AG04450 (cell line): ENCODE results near the gene STAM. TPM values are rescaled to one million over a fixed set of nuclear protein-coding genes. Genes with fewer than 3 reads are reported as not detected.

Source experiments
- CTCF ChIA-PET: fragments of 300-600, 350-600 bp; formaldehyde crosslinking; extraction: SDS; loops from one replicate; lab custom pipeline; 2022; ENCODE audit warnings: antibody characterized with exemption, inconsistent platforms; lab: Charles Lee
- POLR2A ChIA-PET: fragments of 350-600 bp; formaldehyde crosslinking; extraction: SDS; loops from one replicate; lab custom pipeline; 2021; ENCODE audit warnings: antibody characterized with exemption, inconsistent platforms; lab: Yijun Ruan, JAX
- DNase-seq: peaks from one replicate; pipeline ENCODE4 v3.0.0-alpha.2; 2011; ENCODE audit warnings: low read depth, low spot score
- H3K27ac ChIP-seq: one replicate; pipeline ENCODE4 v1.5.1; 2012; ENCODE audit warnings: low read depth, low read length, control low read depth
- H3K27me3 ChIP-seq: one replicate; pipeline ENCODE4 v1.6.0; 2012; ENCODE audit warnings: low read length; ENCODE audit not compliant: control insufficient read depth, insufficient read depth
- H3K4me3 ChIP-seq: 2 replicates; pipeline ENCODE4 v1.5.1; 2011; ENCODE audit warnings: mild to moderate bottlenecking, low read depth, low read length, control low read depth
- H3K9me3 ChIP-seq: 2 replicates; pipeline ENCODE4 v1.5.1; 2012; ENCODE audit warnings: low read length; ENCODE audit not compliant: control insufficient read depth, insufficient read depth
- polyA plus RNA-seq: library from polyadenylated mRNA; depleted of rRNA; stranded (reverse); fragments of >200 nt; gene quantifications from 2 replicates; pipeline ENCODE4 v1.2.3, GENCODE V29; 2011; rRNA removed
- small RNA-seq: library from RNA; depleted of rRNA; stranded (forward); fragments of <200 nt; gene quantifications from one replicate; pipeline ENCODE3, GENCODE V24; 2012; ENCODE audit warnings: low read depth; ENCODE audit not compliant: insufficient read length
- TF ChIP-seq, protein P1 (sequence below): IDR thresholded peaks from 2 replicates; pipeline ENCODE4 v1.5.1; 2011; ENCODE audit warnings: low read depth, low read length, control low read depth, inconsistent platforms

Gene STAM
- polyA plus RNA-seq, 1 experiment: 43.6 TPM

DNA sequence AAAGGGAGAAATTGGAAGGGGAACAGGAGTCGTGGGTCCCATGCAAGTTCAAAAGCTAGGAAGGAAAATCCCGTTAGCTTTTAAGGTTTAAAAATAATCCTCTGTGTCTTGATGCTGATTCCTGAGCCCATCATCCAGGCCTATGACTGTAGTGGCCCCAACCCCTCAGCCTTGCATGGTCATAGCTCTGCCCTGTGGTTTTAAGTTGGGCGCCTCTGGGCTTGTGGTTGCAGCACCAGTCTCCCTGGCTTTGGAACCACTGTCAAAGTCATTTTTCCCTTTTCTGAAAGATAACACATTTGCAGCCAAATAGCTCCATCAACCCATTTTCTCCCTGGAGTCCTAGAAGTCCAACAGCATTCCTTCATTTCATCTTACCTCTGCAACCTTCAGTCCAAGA lies 121.7 kb downstream of the STAM start:
- H3K27me3 ChIP-seq: no peaks in the 10 kb centered on the region
- TF ChIP-seq, protein P1, sequence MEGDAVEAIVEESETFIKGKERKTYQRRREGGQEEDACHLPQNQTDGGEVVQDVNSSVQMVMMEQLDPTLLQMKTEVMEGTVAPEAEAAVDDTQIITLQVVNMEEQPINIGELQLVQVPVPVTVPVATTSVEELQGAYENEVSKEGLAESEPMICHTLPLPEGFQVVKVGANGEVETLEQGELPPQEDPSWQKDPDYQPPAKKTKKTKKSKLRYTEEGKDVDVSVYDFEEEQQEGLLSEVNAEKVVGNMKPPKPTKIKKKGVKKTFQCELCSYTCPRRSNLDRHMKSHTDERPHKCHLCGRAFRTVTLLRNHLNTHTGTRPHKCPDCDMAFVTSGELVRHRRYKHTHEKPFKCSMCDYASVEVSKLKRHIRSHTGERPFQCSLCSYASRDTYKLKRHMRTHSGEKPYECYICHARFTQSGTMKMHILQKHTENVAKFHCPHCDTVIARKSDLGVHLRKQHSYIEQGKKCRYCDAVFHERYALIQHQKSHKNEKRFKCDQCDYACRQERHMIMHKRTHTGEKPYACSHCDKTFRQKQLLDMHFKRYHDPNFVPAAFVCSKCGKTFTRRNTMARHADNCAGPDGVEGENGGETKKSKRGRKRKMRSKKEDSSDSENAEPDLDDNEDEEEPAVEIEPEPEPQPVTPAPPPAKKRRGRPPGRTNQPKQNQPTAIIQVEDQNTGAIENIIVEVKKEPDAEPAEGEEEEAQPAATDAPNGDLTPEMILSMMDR: no peak
- no peaks in the 10 kb centered on the region for H3K9me3 ChIP-seq
- H3K4me3 ChIP-seq: no peak overlapping the region
- H3K27ac ChIP-seq: no peak overlapping the region
- DNase-seq: no peak
- ChIA-PET POLR2A (no interaction called here), CTCF (interaction anchor here (1.6 kb wide), 1 partner anchor 23 kb away, joined by 4 read pairs; no protein-coding TSS in a partner anchor)

Small RNAs within 50 kb of the gene (small RNA-seq; reads per million reads assigned to genes)
- gene AC069542.2: not detected

Other genes with a start within 250 kb of the STAM start
- 0.10 TPM in 1 of 2 replicates, not detected in the other for gene ST8SIA6, start 189.6 kb upstream of the STAM start, polyA plus RNA-seq
- 42.0 and 53.7 TPM in 2 replicates for gene HACD1, start 26.8 kb upstream of the STAM start, polyA plus RNA-seq
- 0.01 and 0.02 TPM in 2 replicates for gene TMEM236, start 108.0 kb downstream of the STAM start, polyA plus RNA-seq
- not detected in 2 replicates for gene MRC1, start 165.2 kb downstream of the STAM start, polyA plus RNA-seq